ENCODE measurements around the gene FAM200C.

GRCh38 chr5:160360310-160360709, 39.5 kb downstream of the FAM200C start:
- TF ChIP-seq PHF8 (conservative IDR thresholded peaks at IDR 0.05; ENCODE audit: low read depth, low read length): no peak
- TF ChIP-seq CTCF (IDR thresholded peaks at IDR 0.05; ENCODE audit: control extremely low read depth in 1 of 3, insufficient read depth in 1 of 3, low read depth in 1 of 3, low read length in 3 of 3): peak in 1 of 3 experiments; percentile 38; a peak in 1 of 4 replicates
- TF ChIP-seq ZNF274 (IDR thresholded peaks at IDR 0.05; ENCODE audit: borderline replicate concordance, extremely low read depth, low read length): no peak
- TF ChIP-seq RAD21 (IDR thresholded peaks at IDR 0.05 in 1 of 2, conservative IDR thresholded peaks at IDR 0.05 in 1 of 2; ENCODE audit: low read depth in 2 of 2, low read length in 2 of 2): no peak; a peak in 1 of 4 replicates
- TF ChIP-seq TCF12 (IDR thresholded peaks at IDR 0.05; ENCODE audit: low read depth, low read length): no peak
- no peak for TF ChIP-seq YY1 (IDR thresholded peaks at IDR 0.05; ENCODE audit: low read depth, low read length)
- no peak for TF ChIP-seq EZH2 (IDR thresholded peaks at IDR 0.05; ENCODE audit: low read depth, low read length, severe bottlenecking)

Data from H1 (cell line).